ENCODE results near the gene DOCK11.

- TF ChIP-seq, protein P1, sequence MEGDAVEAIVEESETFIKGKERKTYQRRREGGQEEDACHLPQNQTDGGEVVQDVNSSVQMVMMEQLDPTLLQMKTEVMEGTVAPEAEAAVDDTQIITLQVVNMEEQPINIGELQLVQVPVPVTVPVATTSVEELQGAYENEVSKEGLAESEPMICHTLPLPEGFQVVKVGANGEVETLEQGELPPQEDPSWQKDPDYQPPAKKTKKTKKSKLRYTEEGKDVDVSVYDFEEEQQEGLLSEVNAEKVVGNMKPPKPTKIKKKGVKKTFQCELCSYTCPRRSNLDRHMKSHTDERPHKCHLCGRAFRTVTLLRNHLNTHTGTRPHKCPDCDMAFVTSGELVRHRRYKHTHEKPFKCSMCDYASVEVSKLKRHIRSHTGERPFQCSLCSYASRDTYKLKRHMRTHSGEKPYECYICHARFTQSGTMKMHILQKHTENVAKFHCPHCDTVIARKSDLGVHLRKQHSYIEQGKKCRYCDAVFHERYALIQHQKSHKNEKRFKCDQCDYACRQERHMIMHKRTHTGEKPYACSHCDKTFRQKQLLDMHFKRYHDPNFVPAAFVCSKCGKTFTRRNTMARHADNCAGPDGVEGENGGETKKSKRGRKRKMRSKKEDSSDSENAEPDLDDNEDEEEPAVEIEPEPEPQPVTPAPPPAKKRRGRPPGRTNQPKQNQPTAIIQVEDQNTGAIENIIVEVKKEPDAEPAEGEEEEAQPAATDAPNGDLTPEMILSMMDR (IDR thresholded peaks at IDR 0.05; ENCODE audit: insufficient read depth, low read length), result no peak
- TF ChIP-seq GABPA (IDR thresholded peaks at IDR 0.05; ENCODE audit: low read depth), result no peak
- TF ChIP-seq POLR2AphosphoS5 (IDR thresholded peaks at IDR 0.05; ENCODE audit: low read depth), result no peak
- TF ChIP-seq, protein P2, sequence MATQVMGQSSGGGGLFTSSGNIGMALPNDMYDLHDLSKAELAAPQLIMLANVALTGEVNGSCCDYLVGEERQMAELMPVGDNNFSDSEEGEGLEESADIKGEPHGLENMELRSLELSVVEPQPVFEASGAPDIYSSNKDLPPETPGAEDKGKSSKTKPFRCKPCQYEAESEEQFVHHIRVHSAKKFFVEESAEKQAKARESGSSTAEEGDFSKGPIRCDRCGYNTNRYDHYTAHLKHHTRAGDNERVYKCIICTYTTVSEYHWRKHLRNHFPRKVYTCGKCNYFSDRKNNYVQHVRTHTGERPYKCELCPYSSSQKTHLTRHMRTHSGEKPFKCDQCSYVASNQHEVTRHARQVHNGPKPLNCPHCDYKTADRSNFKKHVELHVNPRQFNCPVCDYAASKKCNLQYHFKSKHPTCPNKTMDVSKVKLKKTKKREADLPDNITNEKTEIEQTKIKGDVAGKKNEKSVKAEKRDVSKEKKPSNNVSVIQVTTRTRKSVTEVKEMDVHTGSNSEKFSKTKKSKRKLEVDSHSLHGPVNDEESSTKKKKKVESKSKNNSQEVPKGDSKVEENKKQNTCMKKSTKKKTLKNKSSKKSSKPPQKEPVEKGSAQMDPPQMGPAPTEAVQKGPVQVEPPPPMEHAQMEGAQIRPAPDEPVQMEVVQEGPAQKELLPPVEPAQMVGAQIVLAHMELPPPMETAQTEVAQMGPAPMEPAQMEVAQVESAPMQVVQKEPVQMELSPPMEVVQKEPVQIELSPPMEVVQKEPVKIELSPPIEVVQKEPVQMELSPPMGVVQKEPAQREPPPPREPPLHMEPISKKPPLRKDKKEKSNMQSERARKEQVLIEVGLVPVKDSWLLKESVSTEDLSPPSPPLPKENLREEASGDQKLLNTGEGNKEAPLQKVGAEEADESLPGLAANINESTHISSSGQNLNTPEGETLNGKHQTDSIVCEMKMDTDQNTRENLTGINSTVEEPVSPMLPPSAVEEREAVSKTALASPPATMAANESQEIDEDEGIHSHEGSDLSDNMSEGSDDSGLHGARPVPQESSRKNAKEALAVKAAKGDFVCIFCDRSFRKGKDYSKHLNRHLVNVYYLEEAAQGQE (IDR thresholded peaks at IDR 0.05; ENCODE audit: insufficient replicate concordance, low read depth), result no peak
- no peak for TF ChIP-seq SPI1 (IDR thresholded peaks at IDR 0.05; ENCODE audit: borderline replicate concordance, low read depth)
Measured at GRCh38 chrX:118504581-118504980, 9.0 kb downstream of the DOCK11 start.
